GM21381 (cell line): Measurements from ENCODE around the gene PSMC3IP.
"Not testable (repeated sequence)": the region's sequence is repeated elsewhere in the genome, so short reads cannot be mapped to it uniquely, and the experiment has no call there.

Experiments used
- ATAC-seq: cut with Tn5 transposase; IDR thresholded peaks from one replicate; pipeline ENCODE4 v1.9.1; 2021; ENCODE audit warnings: mild to moderate bottlenecking, moderate library complexity; ENCODE audit not compliant: unreplicated experiment

The PSMC3IP gene

GRCh38 chr17:42562388-42563142 lies 15.0 kb downstream of the PSMC3IP start:
- no peak for ATAC-seq

- no peak for ATAC-seq
These were observed 15.6 kb downstream of the PSMC3IP start, which contains the start of gene COASY for GRCh38 chr17:42561897-42562387. TSS of gene COASY (plus strand) at chr17:42562148. CDS start at chr17:42562623, 475 bp downstream.

- no peak for ATAC-seq
These were observed 17.3 kb downstream of the PSMC3IP start for GRCh38 chr17:42560246-42560645.

- ATAC-seq, result no peak
These were observed 18.5 kb downstream of the PSMC3IP start for GRCh38 chr17:42559075-42559474.

- ATAC-seq, result not testable (repeated sequence)
These were observed 21.4 kb downstream of the PSMC3IP start for GRCh38 chr17:42555961-42556617.

- ATAC-seq, result no peak
These were observed 22.4 kb downstream of the PSMC3IP start for GRCh38 chr17:42555122-42555622.

- ATAC-seq, result peak; percentile 73
These were observed 23.0 kb downstream of the PSMC3IP start for GRCh38 chr17:42554250-42555121.

- no peak for ATAC-seq
These were observed 23.7 kb downstream of the PSMC3IP start for GRCh38 chr17:42553866-42554249.

GRCh38 chr17:42553161-42553818 lies 24.2 kb downstream of the PSMC3IP start:
- ATAC-seq, result no peak

GRCh38 chr17:42552736-42553135 lies 24.8 kb downstream of the PSMC3IP start, which contains the start of gene HSD17B1:
TSS of gene HSD17B1 (plus strand) at chr17:42552923. CDS start at chr17:42552934, 11 bp downstream.
- ATAC-seq, result not testable (repeated sequence)

GRCh38 chr17:42548993-42549755 lies 28.4 kb downstream of the PSMC3IP start:
- ATAC-seq, result no peak

GRCh38 chr17:42548070-42548837 lies 29.3 kb downstream of the PSMC3IP start:
- ATAC-seq, result no peak

- no peak for ATAC-seq
These were observed 29.8 kb downstream of the PSMC3IP start for GRCh38 chr17:42547698-42548069.

- ATAC-seq, result no peak
These were observed 30.5 kb downstream of the PSMC3IP start for GRCh38 chr17:42547001-42547461.

GRCh38 chr17:42545755-42546505 lies 31.6 kb downstream of the PSMC3IP start:
- not testable (repeated sequence) for ATAC-seq

- ATAC-seq, result no peak
These were observed 32.6 kb downstream of the PSMC3IP start for GRCh38 chr17:42544874-42545283.

- no peak for ATAC-seq
These were observed 34.1 kb downstream of the PSMC3IP start for GRCh38 chr17:42543190-42544079.
